H1 (cell line): ENCODE results near the gene DAGLA. TPM values are rescaled to one million over a fixed set of nuclear protein-coding genes. Genes with fewer than 3 reads are reported as not detected.

ENCODE experiments used
- CTCF ChIA-PET: fragments of 300-600 bp; sonication (Branson Sonifier 250); formaldehyde crosslinking; loops from one replicate; lab custom pipeline; 2021; ENCODE audit not compliant: partially characterized antibody; lab: Charles Lee
- POLR2A ChIA-PET: fragments of 300-600 bp; sonication (Branson Sonifier 250); formaldehyde crosslinking; loops from one replicate; lab custom pipeline; 2021; ENCODE audit warnings: inconsistent platforms; ENCODE audit not compliant: partially characterized antibody; lab: Charles Lee
- DNase-seq, 2 experiments: peaks; one replicate each; pipeline versions ENCODE4 v3.0.0 to v3.0.0-alpha.2; 2010 to 2022; ENCODE audit warnings: low spot score in 2 of 2, low read depth in 1 of 2, mixed read lengths in 1 of 2
- FAIRE-seq: peaks from 2 replicates; lab custom pipeline; 2011; peaks lifted over from hg19 to GRCh38; lab: Jason Lieb, UNC
- H2AFZ ChIP-seq: 2 replicates; pipeline ENCODE4 v1.8.1; 2012; ENCODE audit warnings: low read length, inconsistent platforms
- H2AK5ac ChIP-seq: 2 replicates; pipeline ENCODE4 v1.6.1; 2013; ENCODE audit warnings: low read depth, low read length
- H2BK120ac ChIP-seq: replicated peaks from 2 replicates; pipeline ENCODE3; 2013; ENCODE audit warnings: low read depth, low read length, inconsistent platforms
- H2BK12ac ChIP-seq: 2 replicates; pipeline ENCODE4 v1.6.1; 2013; ENCODE audit warnings: low read depth, low read length
- H2BK15ac ChIP-seq: 2 replicates; pipeline ENCODE4 v1.6.1; 2013; ENCODE audit warnings: low read length
- H2BK20ac ChIP-seq: 2 replicates; pipeline ENCODE4 v1.6.1; 2013; ENCODE audit warnings: low read length
- H2BK5ac ChIP-seq: 2 replicates; pipeline ENCODE4 v1.6.1; 2013; ENCODE audit warnings: low read depth, low read length
- H3K14ac ChIP-seq: 2 replicates; pipeline ENCODE4 v1.6.1; 2013; ENCODE audit warnings: inconsistent platforms; ENCODE audit not compliant: insufficient read length
- H3K18ac ChIP-seq: 2 replicates; pipeline ENCODE4 v1.6.1; 2013; ENCODE audit warnings: low read length; ENCODE audit errors: extremely low read depth
- H3K23ac ChIP-seq: 2 replicates; pipeline ENCODE4 v1.6.1; 2013; ENCODE audit warnings: inconsistent platforms; ENCODE audit not compliant: insufficient read length
- H3K23me2 ChIP-seq: 2 replicates; pipeline ENCODE4 v1.6.1; 2013; ENCODE audit warnings: low read depth, low read length
- H3K27ac ChIP-seq: 2 replicates; pipeline ENCODE4 v1.6.1; 2011; ENCODE audit warnings: low read depth, low read length, inconsistent platforms
- H3K27me3 ChIP-seq, 4 experiments: replicated peaks in 1 of 4; 1 replicate in 1 of 4; 2 replicates in 3 of 4; pipeline versions ENCODE4 v1.6.1 to v1.8.1; 2011 to 2013; ENCODE audit warnings: low read length in 3 of 4, mild to moderate bottlenecking in 3 of 4, inconsistent platforms in 2 of 4, mixed read lengths in 2 of 4, moderate library complexity in 1 of 4; ENCODE audit not compliant: control insufficient read depth in 3 of 4, insufficient read depth in 3 of 4; ENCODE audit errors: extremely low read depth in 1 of 4
- H3K36me3 ChIP-seq, 4 experiments: 2 replicates each; pipeline versions ENCODE4 v1.6.1 to v1.8.1; 2011 to 2013; ENCODE audit warnings: mild to moderate bottlenecking in 4 of 4, low read length in 3 of 4, moderate library complexity in 2 of 4, control low read depth in 1 of 4, inconsistent platforms in 1 of 4; ENCODE audit not compliant: insufficient read depth in 4 of 4, control insufficient read depth in 2 of 4
- H3K4ac ChIP-seq: replicated peaks from 2 replicates; pipeline ENCODE3; 2013; ENCODE audit warnings: low read length, low read depth, mixed read lengths, inconsistent platforms; ENCODE audit not compliant: insufficient read length
- H3K4me1 ChIP-seq, 4 experiments: replicated peaks in 1 of 4; 1 replicate in 1 of 4; 2 replicates in 3 of 4; pipeline versions ENCODE4 v1.6.1 to v1.8.1; 2011 to 2013; ENCODE audit warnings: low read length in 3 of 4, inconsistent platforms in 2 of 4, mixed read lengths in 1 of 4; ENCODE audit not compliant: insufficient read depth in 4 of 4, control insufficient read depth in 3 of 4
- H3K4me2 ChIP-seq, 2 experiments: 2 replicates each; pipeline versions ENCODE4 v1.6.1 to v1.8.1; 2011 to 2013; ENCODE audit warnings: low read depth in 2 of 2, low read length in 2 of 2, control low read depth in 1 of 2, inconsistent platforms in 1 of 2, mild to moderate bottlenecking in 1 of 2; ENCODE audit not compliant: insufficient read depth in 1 of 2
- H3K4me3 ChIP-seq, 4 experiments: fragments of 200-600, 300-600 bp in 1 of 4; sonication (generic), shearing (Covaris generic), sonication (Bioruptor Twin) in 1 of 4; 2 replicates each; pipeline versions ENCODE4 v1.5.1 to v1.8.1; 2011 to 2016; ENCODE audit warnings: low read length in 4 of 4, low read depth in 3 of 4, control low read depth in 2 of 4, inconsistent platforms in 2 of 4, mild to moderate bottlenecking in 2 of 4, mixed read lengths in 1 of 4, moderate library complexity in 1 of 4; ENCODE audit not compliant: insufficient read depth in 2 of 4; ENCODE audit errors: extremely low read depth in 1 of 4
- H3K56ac ChIP-seq: replicated peaks from 2 replicates; pipeline ENCODE3; 2013; ENCODE audit warnings: low read depth, mild to moderate bottlenecking, mixed read lengths, low read length, inconsistent platforms; ENCODE audit not compliant: insufficient read length
- H3K79me1 ChIP-seq: 2 replicates; pipeline ENCODE4 v1.6.1; 2013; ENCODE audit warnings: low read depth, low read length, control low read depth
- H3K79me2 ChIP-seq, 2 experiments: 2 replicates each; pipeline versions ENCODE4 v1.6.1 to v1.8.1; 2012 to 2013; ENCODE audit warnings: low read length in 2 of 2, mild to moderate bottlenecking in 2 of 2, inconsistent platforms in 1 of 2; ENCODE audit not compliant: insufficient read depth in 2 of 2, control insufficient read depth in 1 of 2
- H3K9ac ChIP-seq, 4 experiments: replicated peaks in 1 of 4; 1 replicate in 1 of 4; 2 replicates in 3 of 4; pipeline versions ENCODE4 v1.6.1 to v1.8.1; 2011 to 2013; ENCODE audit warnings: low read depth in 3 of 4, low read length in 3 of 4, control low read depth in 2 of 4, mild to moderate bottlenecking in 2 of 4, moderate library complexity in 2 of 4, inconsistent platforms in 1 of 4; ENCODE audit errors: extremely low read depth in 1 of 4
- H3K9me3 ChIP-seq, 2 experiments: 2 replicates each; pipeline versions ENCODE4 v1.6.1 to v1.8.1; 2012 to 2013; ENCODE audit warnings: mild to moderate bottlenecking in 2 of 2, moderate library complexity in 2 of 2, control low read depth in 1 of 2, inconsistent platforms in 1 of 2, low read depth in 1 of 2, low read length in 1 of 2, mixed read lengths in 1 of 2; ENCODE audit not compliant: insufficient read depth in 2 of 2
- H4K20me1 ChIP-seq, 2 experiments: replicated peaks in 1 of 2; 2 replicates each; pipeline versions ENCODE3 to v1.8.1; 2011 to 2013; ENCODE audit warnings: inconsistent platforms in 2 of 2, low read length in 2 of 2, mild to moderate bottlenecking in 1 of 2; ENCODE audit not compliant: insufficient read depth in 2 of 2, control insufficient read depth in 1 of 2
- H4K5ac ChIP-seq: 2 replicates; pipeline ENCODE4 v1.6.1; 2013; ENCODE audit warnings: low read length, low read depth, mixed read lengths, inconsistent platforms; ENCODE audit not compliant: insufficient read length
- H4K8ac ChIP-seq: 2 replicates; pipeline ENCODE4 v1.8.0; 2013; ENCODE audit warnings: mild to moderate bottlenecking, moderate library complexity, low read length, inconsistent platforms; ENCODE audit not compliant: insufficient read depth; ENCODE audit errors: extremely low read depth
- H4K91ac ChIP-seq: replicated peaks from 2 replicates; pipeline ENCODE3; 2013; ENCODE audit warnings: low read length, mixed read lengths, inconsistent platforms; ENCODE audit not compliant: insufficient read length
- ATF3 ChIP-seq: IDR thresholded peaks from 2 replicates; pipeline ENCODE4 v1.6.1; 2011; ENCODE audit warnings: low read depth, mild to moderate bottlenecking, low read length; ENCODE audit not compliant: insufficient read depth
- BCL11A ChIP-seq, 2 experiments: IDR thresholded peaks; one replicate each; pipeline ENCODE4 v1.6.1; 2011; ENCODE audit warnings: low read depth in 2 of 2, low read length in 2 of 2, mild to moderate bottlenecking in 2 of 2
- CHD2 ChIP-seq: IDR thresholded peaks from 2 replicates; pipeline ENCODE4 v1.6.1; 2012; ENCODE audit warnings: low read length, improper control_type of control experiment
- JUND ChIP-seq: IDR thresholded peaks from 2 replicates; pipeline ENCODE4 v1.6.1; 2011; ENCODE audit warnings: mild to moderate bottlenecking, improper control_type of control experiment, low read length
- KDM5A ChIP-seq: fragments of 200-600 bp; IDR thresholded peaks from 2 replicates; pipeline ENCODE4 v1.7.1; 2012; ENCODE audit warnings: mild to moderate bottlenecking, low read length, inconsistent platforms, mixed read lengths
- POLR2AphosphoS5 ChIP-seq: IDR thresholded peaks from 2 replicates; pipeline ENCODE4 v1.6.1; 2011; ENCODE audit warnings: low read depth, low read length
- RAD21 ChIP-seq, 2 experiments: IDR thresholded peaks in 1 of 2; conservative IDR thresholded peaks in 1 of 2; 2 replicates each; pipeline ENCODE4 v1.6.1; 2011; ENCODE audit warnings: low read depth in 2 of 2, low read length in 2 of 2, improper control_type of control experiment in 1 of 2, inconsistent platforms in 1 of 2, mild to moderate bottlenecking in 1 of 2, moderate library complexity in 1 of 2
- RFX5 ChIP-seq: IDR thresholded peaks from 2 replicates; pipeline ENCODE4 v1.6.1; 2011; ENCODE audit warnings: low read depth, low read length, improper control_type of control experiment, borderline replicate concordance
- RXRA ChIP-seq: IDR thresholded peaks from 2 replicates; pipeline ENCODE4 v1.6.1; 2011; ENCODE audit warnings: low read depth, mild to moderate bottlenecking, low read length, moderate library complexity; ENCODE audit not compliant: insufficient read depth
- SIRT6 ChIP-seq: IDR thresholded peaks from one replicate; pipeline ENCODE4 v1.7.1; 2012; ENCODE audit warnings: low read length, inconsistent platforms
- SIX5 ChIP-seq: IDR thresholded peaks from 2 replicates; pipeline ENCODE4 v1.6.1; 2011; ENCODE audit warnings: mild to moderate bottlenecking, low read depth, low read length
- SUZ12 ChIP-seq: fragments of 200-600 bp; sonication (generic); IDR thresholded peaks from 2 replicates; pipeline ENCODE4 v1.6.1; 2012; ENCODE audit warnings: mild to moderate bottlenecking, inconsistent platforms, low read length, moderate library complexity, mixed read lengths
- WGBS, 2 experiments: shearing (Covaris generic) in 1 of 2; methylation state at CpG; one replicate each; pipeline versions ENCODE4 v1.1.6 to v1.1.7; 2013 to 2015; ENCODE audit warnings: low lambda C conversion rate in 2 of 2, mixed read lengths in 2 of 2, inconsistent platforms in 1 of 2, low coverage in 1 of 2, missing lambda C conversion rate in 1 of 2; ENCODE audit not compliant: insufficient replicate concordance in 2 of 2, insufficient coverage in 1 of 2, insufficient read length in 1 of 2; ENCODE audit errors: extremely low coverage in 1 of 2, missing lambda C conversion rate in 1 of 2; 5-methylcytosine and 5-hydroxymethylcytosine counted together
- polyA plus RNA-seq, 7 experiments: library from polyadenylated mRNA; depleted of rRNA in 3 of 7; stranded (reverse) in 5 of 7; unstranded in 2 of 7; fragments of >200 nt in 5 of 7; fragments of 200-250 nt in 2 of 7; gene quantifications; 1 replicate in 5 of 7; 2 replicates in 1 of 7; 4 replicates in 1 of 7; pipeline versions ENCODE4 v1.2.1 to v1.2.3, GENCODE V29; 2011 to 2013; ENCODE audit warnings: missing spikeins in 2 of 7, mixed read lengths in 2 of 7
- total RNA-seq: library from RNA; stranded (reverse); fragmentation: NEBNext Ultra II Directional; extraction: Animal tissue kit (Norgen Biotek cat#: 25700); gene quantifications from 2 replicates; pipeline ENCODE4 v1.2.1, GENCODE V29; 2021

The DAGLA gene
- total and polyA plus RNA-seq, 2 of the 8 experiments (the other 6 are each of a cell fraction or from before 2014, with no cell fraction given): 3.6 to 6.6 TPM

GRCh38 chr11:61688365-61689163 is 8.4 kb downstream of the DAGLA start:
- no peaks in the 10 kb centered on the region; a peak in 1 of 7 replicates for H3K27me3 ChIP-seq
- no peak overlapping the region for H2BK5ac ChIP-seq
- H3K79me1 ChIP-seq: no peaks in the 10 kb centered on the region
- no peak for TF ChIP-seq POLR2AphosphoS5
- no peak for TF ChIP-seq CHD2
- no peak for TF ChIP-seq ATF3
- TF ChIP-seq SIX5: no peak
- TF ChIP-seq RXRA: no peak
- no peak for TF ChIP-seq SUZ12
- TF ChIP-seq JUND: no peak
- TF ChIP-seq RAD21 (IDR thresholded peaks at IDR 0.05 in 1 of 2, conservative IDR thresholded peaks at IDR 0.05 in 1 of 2; ENCODE audit: low read depth in 2 of 2, low read length in 2 of 2): no peak
- no peak for TF ChIP-seq KDM5A
- no peak for TF ChIP-seq BCL11A (IDR thresholded peaks at IDR 0.05; ENCODE audit: low read depth in 2 of 2, low read length in 2 of 2)
- no peak for TF ChIP-seq SIRT6
- TF ChIP-seq RFX5: no peak
- no peak overlapping the region for H3K4me2 ChIP-seq
- H3K14ac ChIP-seq: no peak overlapping the region
- no peaks in the 10 kb centered on the region for H3K9me3 ChIP-seq
- CTCF ChIA-PET: interaction anchor here (0.7 to 5.2 kb wide), 16 partner anchors 11 to 352 kb away, joined by 3 to 22 read pairs (median 3); no protein-coding TSS in a partner anchor
- H3K23ac ChIP-seq: no peak overlapping the region
- no peak for DNase-seq
- H2AFZ ChIP-seq: no peak overlapping the region
- POLR2A ChIA-PET: interaction anchor here (1.5 kb wide), 1 partner anchor 31 kb away, joined by 3 read pairs; no protein-coding TSS in a partner anchor
- H3K4me1 ChIP-seq: peaks cover 0 to 16% (median 10%) of the 10 kb centered on the region in 4 experiments; a peak in 4 of 7 replicates
- no peak overlapping the region for H2BK15ac ChIP-seq
- H3K27ac ChIP-seq: no peak overlapping the region
- H3K56ac ChIP-seq: no peak overlapping the region
- no peaks in the 10 kb centered on the region for H3K36me3 ChIP-seq
- no peak for FAIRE-seq
- H4K91ac ChIP-seq: no peak overlapping the region
- H3K79me2 ChIP-seq: no peaks in the 10 kb centered on the region
- peak overlapping the region; percentile 13; the same call in 1 of the 2 replicates for H3K18ac ChIP-seq
- no peak overlapping the region for H2BK12ac ChIP-seq
- no peaks in the 10 kb centered on the region for H4K20me1 ChIP-seq
- no peak overlapping the region for H3K4me3 ChIP-seq
- H2BK120ac ChIP-seq: no peak overlapping the region
- H4K8ac ChIP-seq: peak overlapping the region; percentile 53
- H3K9ac ChIP-seq: no peak overlapping the region
- H3K4ac ChIP-seq: no peak overlapping the region
- H2AK5ac ChIP-seq: no peak overlapping the region
- H2BK20ac ChIP-seq: no peak overlapping the region
- no peaks in the 10 kb centered on the region for H3K23me2 ChIP-seq
- 88% methylated on average over 16 of the region's 19 CpGs; no CpG with 5 or more reads in 1 of the 2 experiments for WGBS, 2 experiments
- no peak overlapping the region for H4K5ac ChIP-seq
